ENCODE measurements around the gene TMEM163.

Gene TMEM163

DNA sequence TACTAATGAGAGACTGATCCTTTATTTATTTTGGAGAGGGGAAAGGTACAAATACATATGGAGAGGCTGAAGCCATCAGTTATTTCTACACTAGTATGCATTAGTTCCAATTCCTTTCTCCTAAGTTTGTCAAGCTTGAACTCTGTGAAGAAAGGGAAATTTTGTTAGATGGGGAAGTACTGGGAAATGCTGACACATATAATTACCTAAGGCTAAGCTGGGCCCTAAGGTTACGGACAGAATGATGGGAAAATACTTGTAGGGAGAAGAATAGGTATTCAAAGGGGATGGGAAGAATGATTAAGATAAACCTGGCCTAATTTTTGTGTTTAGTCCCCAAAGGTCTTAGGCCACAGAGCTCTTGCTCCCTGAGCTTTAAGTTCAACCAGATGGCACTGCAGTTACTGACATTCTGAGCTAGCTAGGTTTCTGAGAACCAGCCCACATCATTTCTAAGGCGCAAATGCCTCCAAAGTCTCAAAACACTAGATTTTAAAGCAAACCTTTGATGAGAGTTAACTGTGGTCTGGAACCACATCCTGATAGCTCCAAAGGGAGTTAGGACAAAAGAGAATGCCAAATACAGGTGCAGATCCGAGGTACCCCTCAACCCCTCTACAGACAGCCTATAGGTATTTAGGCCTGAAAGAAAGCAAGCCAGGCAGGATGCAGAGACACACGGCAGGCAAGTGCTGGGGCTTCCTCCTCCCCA lies 2.7 kb downstream of the TMEM163 start:
- no peaks in the 10 kb centered on the region for H3K9me3 Mint-ChIP-seq
- DNase-seq = no peak
- H3K4me3 Mint-ChIP-seq = no peak overlapping the region
- H3K4me1 Mint-ChIP-seq = peaks cover 29% of the 10 kb centered on the region
- no peak overlapping the region for H3K27ac Mint-ChIP-seq
- H3K36me3 Mint-ChIP-seq (ENCODE audit: low read depth) = no peaks in the 10 kb centered on the region
- TF ChIP-seq, protein P1, sequence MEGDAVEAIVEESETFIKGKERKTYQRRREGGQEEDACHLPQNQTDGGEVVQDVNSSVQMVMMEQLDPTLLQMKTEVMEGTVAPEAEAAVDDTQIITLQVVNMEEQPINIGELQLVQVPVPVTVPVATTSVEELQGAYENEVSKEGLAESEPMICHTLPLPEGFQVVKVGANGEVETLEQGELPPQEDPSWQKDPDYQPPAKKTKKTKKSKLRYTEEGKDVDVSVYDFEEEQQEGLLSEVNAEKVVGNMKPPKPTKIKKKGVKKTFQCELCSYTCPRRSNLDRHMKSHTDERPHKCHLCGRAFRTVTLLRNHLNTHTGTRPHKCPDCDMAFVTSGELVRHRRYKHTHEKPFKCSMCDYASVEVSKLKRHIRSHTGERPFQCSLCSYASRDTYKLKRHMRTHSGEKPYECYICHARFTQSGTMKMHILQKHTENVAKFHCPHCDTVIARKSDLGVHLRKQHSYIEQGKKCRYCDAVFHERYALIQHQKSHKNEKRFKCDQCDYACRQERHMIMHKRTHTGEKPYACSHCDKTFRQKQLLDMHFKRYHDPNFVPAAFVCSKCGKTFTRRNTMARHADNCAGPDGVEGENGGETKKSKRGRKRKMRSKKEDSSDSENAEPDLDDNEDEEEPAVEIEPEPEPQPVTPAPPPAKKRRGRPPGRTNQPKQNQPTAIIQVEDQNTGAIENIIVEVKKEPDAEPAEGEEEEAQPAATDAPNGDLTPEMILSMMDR (IDR thresholded peaks at IDR 0.05) = no peak
- peaks cover 83% of the 10 kb centered on the region for H3K27me3 Mint-ChIP-seq (ENCODE audit: low read depth, poor library complexity)

DNA sequence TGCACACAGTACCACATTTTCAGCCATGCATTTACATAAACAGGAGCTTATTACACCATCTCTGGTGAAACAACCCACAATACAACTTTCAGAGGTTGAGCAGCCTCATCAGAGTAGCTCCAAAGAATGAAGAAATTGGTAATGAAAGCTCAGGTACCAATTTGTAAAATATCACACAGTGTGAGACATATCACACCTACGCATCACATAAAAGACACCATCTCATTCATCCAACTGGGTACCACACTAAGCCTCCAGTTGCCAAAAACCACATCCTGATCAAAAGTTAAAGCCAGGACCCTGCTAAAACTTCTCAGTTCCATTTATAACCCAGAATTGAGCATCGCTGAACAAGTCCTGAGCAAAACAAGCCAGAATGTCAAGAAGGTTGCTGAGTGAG lies 4.6 kb downstream of the TMEM163 start:
- H3K27me3 Mint-ChIP-seq (ENCODE audit: low read depth, poor library complexity) = peaks cover 68% of the 10 kb centered on the region
- H3K9me3 Mint-ChIP-seq = no peaks in the 10 kb centered on the region
- H3K4me3 Mint-ChIP-seq = no peak overlapping the region
- no peak overlapping the region for H3K27ac Mint-ChIP-seq
- TF ChIP-seq, protein P1 (IDR thresholded peaks at IDR 0.05) = no peak
- H3K36me3 Mint-ChIP-seq (ENCODE audit: low read depth) = no peaks in the 10 kb centered on the region
- H3K4me1 Mint-ChIP-seq = peaks cover 21% of the 10 kb centered on the region
- DNase-seq = no peak

- Mint-ChIP-seq H3K4me1 (peaks cover 21% of the 10 kb centered on the region), H3K9me3 (no peaks in the 10 kb centered on the region), H3K4me3 (no peak overlapping the region), H3K27ac (no peak overlapping the region), H3K27me3 (ENCODE audit: low read depth, poor library complexity) (peaks cover 68% of the 10 kb centered on the region), H3K36me3 (ENCODE audit: low read depth) (no peaks in the 10 kb centered on the region)
- TF ChIP-seq, protein P1 (IDR thresholded peaks at IDR 0.05) = no peak
- DNase-seq = no peak
Measured at GRCh38 chr2:134713606-134714005, 5.2 kb downstream of the TMEM163 start.

DNA sequence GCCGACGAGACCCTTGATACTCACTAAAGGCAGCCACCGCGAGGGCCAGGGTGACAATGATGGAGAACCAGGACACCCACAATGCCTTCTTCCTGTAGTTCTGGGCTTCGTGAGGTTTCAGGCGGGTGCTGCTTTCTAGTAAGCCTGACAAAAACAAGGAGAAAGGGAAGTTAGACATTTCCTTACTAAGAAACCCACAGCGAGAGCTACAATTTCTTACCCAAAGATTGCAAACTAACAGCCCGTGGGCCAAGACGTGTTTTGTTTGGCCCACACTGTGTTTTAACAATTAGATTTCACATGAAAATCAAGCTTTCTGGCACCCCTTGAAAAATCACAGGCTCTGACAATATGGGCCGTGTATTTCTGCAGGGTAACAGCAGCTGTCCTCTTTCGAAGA lies 5.6 kb downstream of the TMEM163 start:
- TF ChIP-seq, protein P1 (IDR thresholded peaks at IDR 0.05) = no peak
- Mint-ChIP-seq H3K27ac (no peak overlapping the region), H3K4me3 (no peak overlapping the region), H3K9me3 (no peaks in the 10 kb centered on the region), H3K36me3 (ENCODE audit: low read depth) (no peaks in the 10 kb centered on the region), H3K4me1 (peaks cover 21% of the 10 kb centered on the region), H3K27me3 (ENCODE audit: low read depth, poor library complexity) (peaks cover 65% of the 10 kb centered on the region)
- DNase-seq = no peak

GRCh38 chr2:134712736-134713135 lies 6.1 kb downstream of the TMEM163 start:
- TF ChIP-seq, protein P1 (IDR thresholded peaks at IDR 0.05) = no peak
- Mint-ChIP-seq H3K27ac (no peak overlapping the region), H3K4me3 (no peak overlapping the region), H3K36me3 (ENCODE audit: low read depth) (no peaks in the 10 kb centered on the region), H3K4me1 (peaks cover 19% of the 10 kb centered on the region), H3K9me3 (no peaks in the 10 kb centered on the region), H3K27me3 (ENCODE audit: low read depth, poor library complexity) (peaks cover 61% of the 10 kb centered on the region)
- no peak for DNase-seq

DNA sequence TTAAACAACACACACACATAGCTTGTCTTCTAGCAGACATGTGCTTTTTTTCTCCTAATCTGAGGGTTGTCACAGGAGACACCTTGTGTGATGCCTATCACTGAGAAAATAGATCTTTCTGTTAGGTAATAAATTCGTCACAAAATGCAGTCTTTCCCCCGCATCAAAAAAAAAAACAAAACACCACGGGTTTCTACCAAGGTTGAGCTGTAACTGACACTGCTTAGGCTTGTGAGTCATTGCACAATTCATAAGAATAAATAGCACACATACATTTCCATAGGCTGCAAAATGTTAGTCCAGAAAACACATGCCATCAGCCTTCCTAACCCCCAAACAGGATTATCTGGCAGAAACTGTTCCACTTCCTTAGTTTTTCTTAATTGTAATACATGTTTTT lies 6.5 kb downstream of the TMEM163 start:
- H3K9me3 Mint-ChIP-seq = peaks cover 3% of the 10 kb centered on the region
- peaks cover 16% of the 10 kb centered on the region for H3K4me1 Mint-ChIP-seq
- H3K4me3 Mint-ChIP-seq = no peak overlapping the region
- H3K27me3 Mint-ChIP-seq (ENCODE audit: low read depth, poor library complexity) = peaks cover 59% of the 10 kb centered on the region
- no peak for DNase-seq
- no peaks in the 10 kb centered on the region for H3K36me3 Mint-ChIP-seq (ENCODE audit: low read depth)
- TF ChIP-seq, protein P1 (IDR thresholded peaks at IDR 0.05) = no peak
- no peak overlapping the region for H3K27ac Mint-ChIP-seq

All from nephron progenitor cell (in vitro differentiated cells).